IPS-18c (cell line): Measurements from ENCODE around the gene CIROP.

ENCODE experiments used
- H3K4me3 ChIP-seq: 2 replicates; pipeline ENCODE4 v1.7.0; 2013; ENCODE audit warnings: low read depth, mild to moderate bottlenecking, low read length, moderate library complexity; ENCODE audit not compliant: insufficient read depth
- H3K9me3 ChIP-seq: one replicate; pipeline ENCODE4 v1.6.1; 2013; ENCODE audit warnings: mild to moderate bottlenecking, low read length, moderate library complexity; ENCODE audit not compliant: control insufficient read depth, insufficient read depth

Gene CIROP

DNA sequence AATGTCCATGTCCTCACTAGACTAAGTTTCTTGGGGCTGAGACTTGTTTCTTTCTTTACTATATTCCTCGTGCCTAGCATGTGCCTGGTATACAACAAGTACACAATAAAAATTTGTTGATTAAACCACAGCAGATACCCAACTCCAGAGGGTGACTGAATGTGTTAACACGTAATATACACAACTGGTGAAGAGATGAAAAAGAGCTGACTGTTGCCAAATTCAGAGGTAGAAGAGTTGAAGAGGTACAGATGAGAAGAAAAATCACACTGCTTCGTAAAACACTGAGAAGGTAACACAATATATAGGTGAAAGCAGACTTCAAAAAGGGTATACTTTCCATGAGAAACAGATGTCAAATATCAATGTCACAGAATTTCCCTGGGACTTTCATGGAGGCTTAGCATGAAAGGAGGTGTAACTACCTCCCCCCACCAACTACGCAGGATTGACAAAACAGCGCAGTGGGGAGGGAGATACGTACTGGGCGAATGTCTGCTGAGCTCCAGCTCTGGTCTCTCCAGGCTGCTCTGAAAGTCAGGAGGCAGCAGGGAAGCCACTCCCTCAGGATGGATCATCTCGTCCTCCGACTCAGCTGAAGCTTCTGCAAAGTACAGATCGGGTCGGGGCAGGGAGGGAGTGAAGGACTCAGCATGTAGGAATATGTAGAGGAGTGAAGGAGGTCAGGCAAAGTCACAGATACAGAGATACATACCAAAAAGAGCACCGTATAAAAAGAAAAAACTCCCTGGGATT, 15.1 kb downstream of the CIROP start:
- Histone ChIP-seq H3K4me3 (no peak overlapping the region), H3K9me3 (no peaks in the 10 kb centered on the region)

- Histone ChIP-seq H3K9me3 (no peaks in the 10 kb centered on the region), H3K4me3 (no peak overlapping the region)
These were observed 18.2 kb downstream of the CIROP start for GRCh38 chr14:23086565-23086964.

DNA sequence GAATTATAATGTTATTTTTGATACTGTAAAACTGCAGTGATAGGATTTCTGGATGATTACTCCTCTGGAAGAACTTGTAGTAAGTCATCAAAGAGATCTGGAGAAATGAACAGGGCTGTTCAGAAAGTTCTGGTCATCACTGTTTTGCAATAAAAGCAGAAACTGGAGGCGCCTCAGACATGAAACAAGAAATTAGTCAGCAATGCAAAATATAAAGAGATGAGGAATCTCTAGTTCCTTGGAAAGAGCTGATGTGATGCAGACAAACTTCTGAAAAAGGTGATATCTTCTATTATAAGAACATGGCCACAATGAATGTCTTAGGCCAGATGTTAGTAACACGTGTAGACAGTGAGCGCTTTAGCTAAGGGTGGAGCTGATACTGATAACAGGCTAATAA, 19.3 kb downstream of the CIROP start:
- H3K9me3 ChIP-seq = no peaks in the 10 kb centered on the region
- no peak overlapping the region for H3K4me3 ChIP-seq

- Histone ChIP-seq H3K4me3 (no peak overlapping the region), H3K9me3 (no peaks in the 10 kb centered on the region)
These were observed 24.3 kb downstream of the CIROP start for GRCh38 chr14:23080474-23080873.

GRCh38 chr14:23079716-23080115, 25.1 kb downstream of the CIROP start:
- no peaks in the 10 kb centered on the region for H3K9me3 ChIP-seq
- H3K4me3 ChIP-seq = no peak overlapping the region

- Histone ChIP-seq H3K4me3 (no peak overlapping the region), H3K9me3 (no peaks in the 10 kb centered on the region)
These were observed 26.1 kb downstream of the CIROP start for GRCh38 chr14:23078692-23079116.

DNA sequence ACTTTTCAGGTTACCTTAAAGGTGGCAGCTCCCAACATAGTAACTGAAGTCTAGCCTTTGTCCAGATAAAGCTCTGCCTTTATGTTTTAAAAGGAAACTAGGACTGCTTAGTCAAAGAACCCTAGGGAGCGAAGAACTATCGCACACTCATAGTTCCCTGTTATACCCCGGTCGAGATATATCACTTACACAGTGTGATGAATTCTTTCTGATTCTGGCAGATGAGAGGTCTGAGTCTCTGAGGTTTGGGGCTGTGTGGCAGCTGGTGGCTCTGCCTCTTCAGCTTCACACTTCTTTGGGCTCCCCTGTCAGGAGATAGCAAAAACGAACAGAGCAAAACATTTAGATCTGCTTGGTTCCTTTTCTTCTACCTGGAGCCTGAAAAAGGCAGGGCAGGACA, 26.8 kb downstream of the CIROP start:
- no peaks in the 10 kb centered on the region for H3K9me3 ChIP-seq
- H3K4me3 ChIP-seq = no peak overlapping the region

- H3K9me3 ChIP-seq = no peaks in the 10 kb centered on the region
- H3K4me3 ChIP-seq = no peak overlapping the region
These were observed 27.9 kb downstream of the CIROP start for GRCh38 chr14:23076785-23077408.

- Histone ChIP-seq H3K4me3 (no peak overlapping the region), H3K9me3 (no peaks in the 10 kb centered on the region)
These were observed 29.9 kb downstream of the CIROP start for GRCh38 chr14:23074906-23075305.

DNA sequence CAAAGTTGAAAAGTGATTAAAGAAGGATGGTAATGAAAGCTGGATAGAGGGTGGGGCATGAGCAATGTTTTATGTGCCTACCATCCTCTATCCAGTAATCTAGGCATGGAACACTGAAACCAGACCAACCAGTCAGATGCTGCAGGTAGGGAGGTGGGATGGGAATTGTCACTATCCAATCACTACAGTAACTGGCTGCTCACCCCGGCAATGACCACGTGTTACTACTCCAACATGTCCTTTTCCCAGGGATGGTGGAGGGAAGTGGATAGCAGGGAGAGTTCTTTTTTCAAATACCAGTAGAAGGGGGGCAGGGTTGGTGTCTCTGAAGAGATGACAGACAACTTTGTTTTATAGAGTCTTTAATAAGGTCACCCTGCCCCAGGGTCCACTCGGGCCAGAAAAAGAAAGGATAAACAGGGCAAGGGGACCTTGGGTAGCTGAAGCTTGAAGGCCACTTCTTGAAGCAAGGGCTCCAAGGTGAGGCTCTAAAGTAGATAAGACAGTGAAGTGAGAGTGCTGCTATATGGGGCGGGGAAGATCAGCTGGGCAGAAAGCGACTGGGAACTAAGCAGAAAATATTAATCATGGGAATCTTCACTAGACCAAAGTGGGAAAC, 32.8 kb downstream of the CIROP start:
- peak overlapping the region; percentile 17 for H3K4me3 ChIP-seq
- H3K9me3 ChIP-seq = no peaks in the 10 kb centered on the region

- peak overlapping the region; percentile 60 for H3K4me3 ChIP-seq
- H3K9me3 ChIP-seq = no peaks in the 10 kb centered on the region
These were observed 33.4 kb downstream of the CIROP start for GRCh38 chr14:23071244-23071920.

GRCh38 chr14:23070262-23071129, 34.3 kb downstream of the CIROP start:
- Histone ChIP-seq H3K9me3 (no peaks in the 10 kb centered on the region), H3K4me3 (peak overlapping the region; percentile 60)

GRCh38 chr14:23069413-23069806, 35.4 kb downstream of the CIROP start:
- H3K4me3 ChIP-seq = no peak overlapping the region
- no peaks in the 10 kb centered on the region for H3K9me3 ChIP-seq

DNA sequence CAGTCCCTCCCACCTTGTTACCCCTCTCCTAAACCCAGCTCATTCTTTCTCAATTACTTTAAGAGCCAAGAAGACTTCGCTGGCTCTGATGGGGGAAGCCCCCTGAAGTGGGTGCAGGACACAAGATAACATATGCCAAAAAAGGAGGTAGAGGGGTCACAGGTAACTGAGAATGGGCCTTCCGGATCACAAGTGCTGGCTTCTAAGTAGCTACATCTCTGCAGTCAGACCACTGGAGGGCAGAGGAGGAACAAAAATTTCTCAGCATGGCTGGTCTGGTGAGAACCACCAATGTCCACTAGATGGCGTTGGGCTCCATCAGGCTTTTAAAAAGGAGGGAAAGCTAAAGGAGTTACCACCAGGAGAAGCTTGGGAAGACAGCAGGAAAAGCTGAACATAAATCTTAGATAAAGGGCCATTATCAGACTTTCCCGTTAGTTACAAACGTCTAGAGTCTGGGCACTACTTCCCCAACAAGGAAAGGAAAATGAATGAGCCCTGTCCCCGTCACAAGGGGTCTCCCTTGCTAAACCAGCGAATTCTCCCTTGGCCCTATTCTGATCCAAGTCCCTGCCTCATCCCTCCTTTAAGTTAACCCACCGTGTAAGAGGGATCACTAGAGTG, 35.9 kb downstream of the CIROP start:
- Histone ChIP-seq H3K9me3 (no peaks in the 10 kb centered on the region), H3K4me3 (no peak overlapping the region)

GRCh38 chr14:23067847-23068788, 36.7 kb downstream of the CIROP start:
- H3K9me3 ChIP-seq = no peaks in the 10 kb centered on the region
- H3K4me3 ChIP-seq = no peak overlapping the region
